GM23248 (cell line): Measurements from ENCODE around the gene DLG2. TPM values are rescaled to one million over a fixed set of nuclear protein-coding genes. Genes with fewer than 3 reads are reported as not detected.

Experiments used
- DNase-seq: peaks from one replicate; pipeline ENCODE4 v3.0.0-alpha.2; 2015
- H2AFZ ChIP-seq: fragments of 200-600 bp; sonication (generic); 2 replicates; pipeline ENCODE4 v1.6.1; 2016; ENCODE audit warnings: antibody characterized with exemption
- H3F3A ChIP-seq: fragments of 200-600 bp; sonication (generic); 2 replicates; pipeline ENCODE4 v1.6.1; 2016; ENCODE audit warnings: mild to moderate bottlenecking, antibody characterized with exemption, mixed run types; ENCODE audit not compliant: insufficient read depth
- H3K27ac ChIP-seq: fragments of 200-600 bp; sonication (generic); 2 replicates; pipeline ENCODE4 v1.5.1; 2016; ENCODE audit warnings: mild to moderate bottlenecking
- H3K27me3 ChIP-seq: fragments of 200-600 bp; sonication (generic); replicated peaks from 2 replicates; pipeline ENCODE4 v1.6.1; 2016; ENCODE audit warnings: mild to moderate bottlenecking; ENCODE audit not compliant: insufficient read depth
- H3K36me3 ChIP-seq: fragments of 200-600 bp; sonication (generic); 2 replicates; pipeline ENCODE4 v1.6.1; 2016; ENCODE audit warnings: low read depth, mild to moderate bottlenecking
- H3K4me1 ChIP-seq: fragments of 200-600 bp; sonication (generic); 2 replicates; pipeline ENCODE4 v1.6.1; 2016; ENCODE audit warnings: mild to moderate bottlenecking; ENCODE audit not compliant: insufficient read depth
- H3K4me2 ChIP-seq: fragments of 200-600 bp; sonication (generic); one replicate; pipeline ENCODE4 v1.6.1; 2016; ENCODE audit warnings: mild to moderate bottlenecking; ENCODE audit not compliant: unreplicated experiment
- H3K4me3 ChIP-seq: fragments of 200-600 bp; sonication (generic); 2 replicates; pipeline ENCODE4 v1.5.1; 2016; ENCODE audit warnings: mild to moderate bottlenecking
- H3K79me2 ChIP-seq: fragments of 200-600 bp; sonication (generic); 2 replicates; pipeline ENCODE4 v1.6.1; 2016; ENCODE audit warnings: mild to moderate bottlenecking; ENCODE audit not compliant: insufficient read depth
- H3K9ac ChIP-seq: fragments of 200-600 bp; sonication (generic); 2 replicates; pipeline ENCODE4 v1.6.1; 2016; ENCODE audit warnings: mild to moderate bottlenecking
- H3K9me2 ChIP-seq: fragments of 200-600 bp; sonication (generic); 2 replicates; pipeline ENCODE4 v1.6.1; 2016; ENCODE audit warnings: mixed run types, mild to moderate bottlenecking, moderate library complexity; ENCODE audit not compliant: insufficient read depth
- H3K9me3 ChIP-seq: fragments of 200-600 bp; sonication (generic); one replicate; pipeline ENCODE4 v1.6.1; 2017; ENCODE audit warnings: low read depth
- H4K20me1 ChIP-seq: fragments of 200-600 bp; sonication (generic); 2 replicates; pipeline ENCODE4 v1.6.0; 2016; ENCODE audit not compliant: insufficient read depth
- EZH2 ChIP-seq: fragments of 200-600 bp; sonication (generic); IDR thresholded peaks from 2 replicates; pipeline ENCODE4 v1.6.1; 2018; ENCODE audit warnings: antibody characterized with exemption, mild to moderate bottlenecking; ENCODE audit not compliant: insufficient read depth, poor library complexity, severe bottlenecking
- EZH2phosphoT487 ChIP-seq: fragments of 200-600 bp; sonication (generic); IDR thresholded peaks from 2 replicates; pipeline ENCODE4 v1.6.1; 2018; ENCODE audit warnings: antibody characterized with exemption, moderate library complexity, mild to moderate bottlenecking, low read depth; ENCODE audit not compliant: insufficient read depth
- WGBS, 2 experiments: methylation state at CpG; one replicate each; pipeline ENCODE4 v1.1.6; 2015 to 2017; ENCODE audit warnings: low lambda C conversion rate in 2 of 2, low coverage in 1 of 2; ENCODE audit errors: missing lambda C conversion rate in 2 of 2; 5-methylcytosine and 5-hydroxymethylcytosine counted together
- in situ Hi-C: fragments of 300-500 bp; cut with MboI; formaldehyde crosslinking; loops from 2 replicates; pipeline ENCODE4 v1.15.0; 2020
- polyA plus RNA-seq: library from polyadenylated mRNA; unstranded; fragments of >200 nt; fragmentation: Nextera tagmentation; extraction: Ambion mirVana; gene quantifications from 2 replicates; pipeline ENCODE4 v1.2.1, GENCODE V29; 2016
- total RNA-seq: library from RNA; depleted of rRNA; stranded (reverse); fragments of >200 nt; shearing (Covaris generic); gene quantifications from 2 replicates; pipeline ENCODE4 v1.2.3, GENCODE V29; 2014

DLG2 gene
- total and polyA plus RNA-seq, 2 experiments from 2014 or later = 1.1 to 1.7 TPM

GRCh38 chr11:83938148-83938547 is 1689.0 kb downstream of the DLG2 start:
- no peaks in the 10 kb centered on the region for H3K4me1 ChIP-seq
- DNase-seq = no peak
- no peaks in the 10 kb centered on the region for H3K9me3 ChIP-seq
- no peaks in the 10 kb centered on the region for H3K9me2 ChIP-seq
- in situ Hi-C loops = no loop called here
- no peak overlapping the region for H2AFZ ChIP-seq
- no peak overlapping the region for H3K4me2 ChIP-seq
- TF ChIP-seq EZH2 (no peak), EZH2phosphoT487 (no peak)
- H3K27me3 ChIP-seq = no peaks in the 10 kb centered on the region
- H3F3A ChIP-seq = no peaks in the 10 kb centered on the region
- no peaks in the 10 kb centered on the region for H3K79me2 ChIP-seq
- no peaks in the 10 kb centered on the region for H3K36me3 ChIP-seq
- no peak overlapping the region for H3K9ac ChIP-seq
- no peaks in the 10 kb centered on the region for H4K20me1 ChIP-seq
- H3K27ac ChIP-seq = no peak overlapping the region
- H3K4me3 ChIP-seq = no peak overlapping the region
- 0 to 4% methylated on average over 1 of the region's 1 CpG for WGBS, 2 experiments

- Histone ChIP-seq H3K9me3 (no peaks in the 10 kb centered on the region), H4K20me1 (no peaks in the 10 kb centered on the region), H3F3A (no peaks in the 10 kb centered on the region), H2AFZ (no peak overlapping the region), H3K4me2 (no peak overlapping the region), H3K36me3 (no peaks in the 10 kb centered on the region), H3K27me3 (no peaks in the 10 kb centered on the region), H3K9me2 (no peaks in the 10 kb centered on the region), H3K4me3 (no peak overlapping the region), H3K4me1 (no peaks in the 10 kb centered on the region), H3K9ac (no peak overlapping the region), H3K27ac (no peak overlapping the region), H3K79me2 (no peaks in the 10 kb centered on the region)
- WGBS, 2 experiments = 26 to 35% methylated on average over 3 of the region's 3 CpGs
- TF ChIP-seq EZH2phosphoT487 (no peak), EZH2 (no peak)
- in situ Hi-C loops = no loop called here
- no peak for DNase-seq
Observed at GRCh38 chr11:83933008-83933407, 1694.1 kb downstream of the DLG2 start.

GRCh38 chr11:83927422-83927821 is 1699.7 kb downstream of the DLG2 start:
- H3K4me2 ChIP-seq = no peak overlapping the region
- H2AFZ ChIP-seq = no peak overlapping the region
- DNase-seq = no peak
- H3K27me3 ChIP-seq = no peaks in the 10 kb centered on the region
- H4K20me1 ChIP-seq = no peaks in the 10 kb centered on the region
- H3K27ac ChIP-seq = no peak overlapping the region
- WGBS, 2 experiments = 50 to 68% methylated on average over 1 of the region's 1 CpG
- in situ Hi-C loops = no loop called here
- TF ChIP-seq EZH2 (no peak), EZH2phosphoT487 (no peak)
- no peaks in the 10 kb centered on the region for H3K9me2 ChIP-seq
- no peaks in the 10 kb centered on the region for H3K9me3 ChIP-seq
- H3K36me3 ChIP-seq = no peaks in the 10 kb centered on the region
- no peak overlapping the region for H3K4me3 ChIP-seq
- no peaks in the 10 kb centered on the region for H3K4me1 ChIP-seq
- H3K9ac ChIP-seq = no peak overlapping the region
- no peaks in the 10 kb centered on the region for H3F3A ChIP-seq
- H3K79me2 ChIP-seq = no peaks in the 10 kb centered on the region

- Histone ChIP-seq H3K27ac (no peak overlapping the region), H3K9me3 (no peaks in the 10 kb centered on the region), H3F3A (no peaks in the 10 kb centered on the region), H3K9me2 (no peaks in the 10 kb centered on the region), H4K20me1 (no peaks in the 10 kb centered on the region), H2AFZ (no peak overlapping the region), H3K79me2 (no peaks in the 10 kb centered on the region), H3K4me3 (no peak overlapping the region), H3K4me1 (no peaks in the 10 kb centered on the region), H3K4me2 (no peak overlapping the region), H3K36me3 (no peaks in the 10 kb centered on the region), H3K27me3 (no peaks in the 10 kb centered on the region), H3K9ac (no peak overlapping the region)
- in situ Hi-C loops = no loop called here
- no peak for TF ChIP-seq EZH2
- WGBS, 2 experiments = 36 to 44% methylated on average over 6 of the region's 6 CpGs
- DNase-seq = no peak
Observed at GRCh38 chr11:83924795-83925542, 1702.2 kb downstream of the DLG2 start.
